ENCODE measurements around the gene CLEC19A.
"Not testable (repeated sequence)": the region's sequence is repeated elsewhere in the genome, so short reads cannot be mapped to it uniquely, and the experiment has no call there.

The CLEC19A gene

DNA sequence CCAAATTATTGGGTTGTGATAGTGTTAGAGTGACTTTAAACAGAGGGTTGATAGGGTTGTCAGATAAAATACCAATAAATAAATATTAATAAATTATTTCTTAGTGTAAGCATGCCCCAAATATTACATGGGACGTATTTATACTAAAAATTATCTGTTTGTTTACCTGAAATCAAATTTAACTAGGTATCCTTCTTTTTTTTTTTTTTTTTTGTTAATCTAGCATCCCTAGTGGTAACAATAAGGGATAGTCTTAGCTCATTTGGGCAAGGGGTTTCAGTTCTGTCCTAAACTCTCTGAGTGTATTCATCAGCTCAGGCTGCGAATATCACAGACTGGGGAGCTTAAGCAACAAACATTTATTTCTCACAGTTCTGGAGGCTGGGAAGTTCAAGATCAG is 1.3 kb downstream of the CLEC19A start:
- DNase-seq (ENCODE audit: low read depth) = no peak

DNA sequence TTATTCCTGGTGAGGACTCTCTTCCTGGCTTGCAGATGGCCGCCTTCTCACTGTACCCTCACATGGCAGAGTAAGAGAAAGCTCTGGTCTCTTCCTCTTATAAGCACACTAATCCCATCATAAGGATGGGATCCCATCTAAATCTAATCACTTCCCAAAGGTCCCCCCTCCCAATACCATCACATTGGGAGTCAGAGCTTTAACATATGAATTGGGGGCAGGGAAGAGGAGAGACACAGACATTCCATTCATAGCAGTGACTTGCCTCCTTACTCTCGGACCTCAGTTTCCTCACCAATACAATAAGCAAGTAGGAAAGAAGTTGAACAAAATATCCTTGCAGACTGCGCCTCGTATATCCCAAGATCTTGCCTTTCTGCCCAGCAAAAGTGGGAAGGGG is 1.7 kb downstream of the CLEC19A start:
- DNase-seq (ENCODE audit: low read depth) = no peak

DNA sequence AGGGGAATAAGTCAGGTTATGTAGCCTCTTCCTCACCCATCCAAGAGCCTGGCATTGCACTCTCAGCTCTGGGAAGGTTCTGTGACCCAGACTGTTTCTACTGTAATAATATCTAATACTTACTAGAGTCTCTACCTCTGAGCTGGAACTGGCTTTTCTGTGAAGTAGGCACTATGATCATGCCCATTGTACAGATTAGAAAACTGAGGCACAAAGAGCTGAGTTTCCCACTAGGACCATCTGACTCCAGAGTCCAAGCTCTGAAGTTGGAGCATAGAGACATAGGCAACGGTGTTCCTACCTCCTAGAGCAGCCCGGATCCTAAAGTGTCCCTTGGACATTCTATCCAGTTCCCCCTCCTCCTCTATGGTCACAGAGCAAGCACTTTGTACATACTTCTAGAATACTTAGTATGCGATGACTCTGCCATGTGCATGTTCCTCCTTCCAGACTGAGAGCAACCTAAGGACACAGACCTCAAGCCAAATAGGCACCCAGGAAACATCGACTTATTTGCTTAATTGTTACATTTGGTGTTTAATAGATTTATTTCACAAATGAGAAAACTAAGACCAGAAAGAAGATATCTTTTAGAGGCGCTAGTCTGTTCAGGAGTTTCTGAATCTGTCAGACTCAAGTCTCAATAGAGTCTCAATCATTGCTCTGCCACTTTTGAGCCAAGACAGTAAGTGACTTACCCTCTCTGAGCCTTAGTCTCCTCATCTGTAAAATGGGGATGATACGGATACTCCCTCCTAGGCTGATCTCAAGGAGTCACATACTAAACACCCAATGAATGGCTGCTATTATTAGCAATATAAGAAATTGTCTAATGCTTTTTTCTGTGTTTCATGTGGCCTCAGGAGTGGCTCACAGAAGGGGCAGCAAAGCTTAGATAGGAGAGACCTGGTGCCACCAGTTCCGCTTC is 3.6 kb downstream of the CLEC19A start:
- no peak for DNase-seq (ENCODE audit: low read depth)

DNA sequence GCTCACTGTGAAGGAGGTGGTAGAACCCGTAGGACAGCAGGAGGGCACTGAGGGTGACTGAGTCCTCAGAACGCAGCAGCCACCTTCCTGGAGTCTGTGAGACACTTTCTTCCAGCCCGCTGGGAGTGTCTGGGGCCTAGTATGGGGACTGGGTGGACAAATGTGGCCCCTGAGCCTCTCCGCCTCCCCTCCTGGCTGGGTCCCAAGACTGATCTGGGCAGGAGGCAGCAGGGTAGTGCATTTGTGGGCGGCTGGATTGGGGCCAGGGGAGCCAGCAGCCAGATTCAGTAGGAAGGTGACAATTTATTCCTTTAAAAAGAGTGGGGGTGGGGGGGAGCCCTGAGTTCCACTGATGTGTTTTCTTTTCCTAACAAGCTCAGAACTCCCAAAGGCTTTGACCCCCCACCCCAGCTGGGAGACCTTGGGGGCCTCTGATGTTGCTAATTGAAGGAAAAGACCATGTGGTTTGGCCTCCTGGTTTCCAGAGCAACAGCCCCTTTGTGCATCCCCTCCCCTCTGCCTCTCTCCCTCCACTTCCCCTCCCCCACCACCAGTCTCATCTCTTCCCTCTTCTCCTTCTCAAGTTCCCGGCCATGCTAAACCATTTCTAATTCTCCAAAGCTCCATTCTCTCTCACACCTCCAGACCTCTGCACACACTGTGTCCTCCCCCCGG is 4.4 kb downstream of the CLEC19A start:
- DNase-seq (ENCODE audit: low read depth) = no peak

DNA sequence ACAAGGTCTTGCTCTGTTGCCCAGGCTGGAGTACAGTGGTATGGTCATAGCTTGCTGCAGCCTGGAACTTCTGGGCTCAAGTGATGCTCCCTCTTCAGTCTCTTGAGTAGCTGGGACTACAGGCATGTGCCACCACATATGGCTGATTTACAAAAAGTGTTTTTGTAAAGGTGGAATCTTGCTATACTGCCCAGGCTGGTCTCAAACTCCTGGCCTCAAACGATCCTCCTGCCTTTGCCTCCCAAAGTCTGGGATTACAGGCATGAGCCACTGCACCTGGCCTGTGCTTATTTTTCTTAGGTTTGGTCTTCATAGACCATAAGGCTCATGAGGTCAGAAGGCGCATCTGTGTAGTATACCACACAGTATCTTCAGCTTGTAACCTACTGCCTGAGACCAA is 5.3 kb downstream of the CLEC19A start:
- no peak for DNase-seq (ENCODE audit: low read depth)

DNA sequence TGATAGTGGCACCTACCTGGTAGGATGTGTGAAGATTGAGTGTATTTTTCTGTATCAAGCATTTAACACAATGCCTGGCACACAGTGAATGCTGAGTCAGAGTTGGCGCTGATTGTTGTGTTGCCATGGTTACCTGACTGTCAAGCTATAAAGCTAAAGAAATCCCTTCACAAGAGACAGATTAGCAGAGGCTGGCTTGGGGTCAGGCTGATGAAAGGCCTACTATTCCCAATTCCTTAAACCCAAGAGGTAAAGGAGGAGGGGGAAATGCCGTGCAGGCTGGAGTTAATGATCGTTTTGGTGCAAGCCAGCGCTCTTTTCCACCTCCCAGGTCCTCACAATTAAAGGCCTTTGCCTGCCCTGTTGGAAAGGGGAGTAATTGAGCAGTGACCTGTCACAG is 5.9 kb downstream of the CLEC19A start:
- DNase-seq (ENCODE audit: low read depth) = no peak

DNA sequence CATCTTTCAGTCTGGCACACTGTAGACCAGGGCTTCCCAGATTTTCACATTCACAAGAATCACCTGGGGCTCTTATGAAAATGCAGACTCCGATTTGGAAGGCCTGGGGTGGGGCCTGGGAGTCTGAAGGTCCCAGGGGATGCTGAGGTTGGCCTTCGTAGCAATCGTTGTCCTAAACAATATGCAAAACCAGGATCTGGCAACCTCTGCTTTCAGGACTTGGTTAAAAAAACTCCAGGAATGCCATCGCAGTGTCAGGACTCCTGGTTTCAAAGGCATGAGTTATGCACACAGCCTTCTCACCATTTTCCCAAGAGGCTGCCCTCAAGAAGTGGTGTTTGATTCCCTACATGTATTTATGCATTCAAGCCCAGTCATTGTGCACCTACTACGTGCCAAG is 6.7 kb downstream of the CLEC19A start:
- no peak for DNase-seq (ENCODE audit: low read depth)

DNA sequence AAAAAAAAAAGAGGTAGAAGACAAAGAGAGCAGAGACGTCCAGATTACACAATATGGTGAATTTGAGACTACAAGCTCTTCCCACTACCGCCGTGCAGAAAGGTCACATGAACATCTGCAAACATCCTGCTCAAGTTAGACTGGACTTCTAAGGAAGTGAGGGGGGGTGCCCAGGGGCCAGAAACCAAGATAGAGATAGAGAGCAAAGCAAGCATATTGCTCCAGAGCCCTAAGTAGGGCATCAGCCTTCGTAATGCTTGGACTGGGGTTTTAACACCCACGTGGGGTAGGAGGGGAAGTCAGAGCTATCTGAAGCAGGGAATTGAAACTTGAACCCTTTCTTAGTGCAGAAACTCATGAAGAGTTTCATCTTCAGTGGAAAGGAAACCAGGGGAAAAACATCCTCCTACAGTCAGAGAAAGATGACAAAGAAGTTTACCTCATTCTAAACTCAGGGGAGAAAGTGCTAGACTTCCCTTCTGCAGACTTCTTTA is 8.7 kb downstream of the CLEC19A start:
- DNase-seq (ENCODE audit: low read depth) = peak; percentile 6

DNA sequence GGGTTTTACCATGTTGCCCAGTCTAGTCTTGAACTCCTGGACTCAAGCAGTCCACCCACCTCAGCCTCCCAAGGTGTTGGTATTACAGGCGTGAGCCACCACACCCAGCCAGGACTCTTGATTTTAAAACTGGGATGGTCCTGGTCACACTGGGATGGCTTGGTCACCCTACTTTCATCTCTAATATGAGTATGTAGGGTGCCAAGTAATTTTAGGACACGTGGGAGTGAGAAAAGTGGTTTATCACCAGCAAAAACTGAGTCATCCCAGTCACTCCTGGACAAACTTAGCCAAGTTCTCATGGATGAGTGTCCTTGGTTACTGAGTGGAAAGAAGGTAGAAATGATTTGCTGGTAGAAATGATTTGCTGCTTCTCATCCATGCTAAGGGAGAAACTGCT is 9.9 kb downstream of the CLEC19A start:
- no peak for DNase-seq (ENCODE audit: low read depth)

DNA sequence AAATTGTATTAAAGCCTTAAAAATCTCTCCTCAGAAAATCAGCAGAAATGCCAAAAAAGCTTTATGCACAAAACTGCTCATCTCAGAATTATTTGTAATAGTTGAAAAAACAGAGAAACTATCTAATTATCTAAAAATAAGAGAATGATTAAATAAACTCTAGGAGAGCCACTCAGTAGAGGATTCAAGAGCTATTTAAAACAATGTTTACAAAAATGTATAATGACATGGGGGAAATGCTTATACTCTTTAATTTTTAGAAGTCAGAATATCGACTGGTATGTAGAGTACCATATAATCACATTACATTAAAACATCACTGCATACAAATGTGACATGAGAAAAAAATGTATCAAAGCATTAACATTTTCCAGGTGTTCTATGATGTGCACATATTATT is 11.9 kb downstream of the CLEC19A start:
- no peak for DNase-seq (ENCODE audit: low read depth)

DNA sequence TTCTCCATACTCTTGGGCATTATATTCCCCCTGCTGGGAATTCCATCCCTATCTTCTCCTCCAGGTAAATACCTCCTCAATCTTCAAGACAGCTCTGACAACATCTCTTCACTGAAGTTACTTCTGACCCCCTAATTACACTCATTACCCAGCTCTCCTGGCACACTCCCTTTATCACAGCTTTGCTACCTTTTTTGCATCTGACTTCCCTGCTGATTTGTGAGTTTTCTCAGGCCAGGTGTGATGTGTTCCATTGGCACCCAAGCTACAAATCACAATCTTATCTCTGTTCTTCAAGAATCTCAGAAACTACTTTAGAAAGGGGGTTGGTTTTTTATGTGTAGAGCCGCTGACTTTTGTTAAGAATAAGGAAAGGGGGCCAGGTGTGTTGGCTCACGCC is 14.0 kb downstream of the CLEC19A start:
- DNase-seq (ENCODE audit: low read depth) = no peak

DNA sequence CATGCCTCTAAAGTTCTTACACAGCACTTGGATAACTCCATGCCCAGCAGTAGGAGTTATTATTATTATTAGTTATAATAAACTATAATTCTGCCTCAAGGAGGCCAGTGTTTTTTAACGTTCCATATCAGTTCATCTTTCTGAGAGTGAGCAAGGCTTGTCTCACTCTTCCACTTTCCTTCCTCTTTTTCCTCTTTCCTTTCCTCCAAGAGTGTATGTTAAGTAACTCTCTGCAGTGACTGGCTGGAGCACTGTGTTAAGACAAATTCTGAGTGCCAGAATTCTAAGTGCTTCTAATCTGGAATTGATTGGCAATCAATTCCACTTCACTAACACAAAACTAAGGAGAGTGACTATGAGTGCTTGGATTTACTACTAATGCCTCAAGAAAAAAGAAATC is 16.4 kb downstream of the CLEC19A start:
- no peak for DNase-seq (ENCODE audit: low read depth)

DNA sequence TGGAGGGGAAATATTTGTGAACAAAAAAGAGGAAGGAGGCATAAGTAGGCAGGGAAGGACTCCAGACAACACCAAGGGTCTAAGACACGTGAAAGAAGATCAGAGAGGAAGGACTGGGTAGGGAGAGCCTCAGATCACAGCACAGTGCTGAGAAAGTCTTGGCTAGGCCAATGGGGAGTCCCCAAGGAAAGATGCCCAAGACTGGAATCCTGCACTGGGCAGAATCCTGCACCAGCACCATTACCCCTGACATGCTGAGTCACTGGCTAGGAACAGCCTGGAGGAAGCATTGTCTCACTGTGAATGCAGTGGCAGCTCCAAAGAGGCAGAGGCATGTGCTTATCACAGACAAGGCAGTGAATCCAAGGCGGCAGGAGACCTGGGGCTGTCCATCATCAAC is 19.2 kb downstream of the CLEC19A start:
- DNase-seq (ENCODE audit: low read depth) = no peak

DNA sequence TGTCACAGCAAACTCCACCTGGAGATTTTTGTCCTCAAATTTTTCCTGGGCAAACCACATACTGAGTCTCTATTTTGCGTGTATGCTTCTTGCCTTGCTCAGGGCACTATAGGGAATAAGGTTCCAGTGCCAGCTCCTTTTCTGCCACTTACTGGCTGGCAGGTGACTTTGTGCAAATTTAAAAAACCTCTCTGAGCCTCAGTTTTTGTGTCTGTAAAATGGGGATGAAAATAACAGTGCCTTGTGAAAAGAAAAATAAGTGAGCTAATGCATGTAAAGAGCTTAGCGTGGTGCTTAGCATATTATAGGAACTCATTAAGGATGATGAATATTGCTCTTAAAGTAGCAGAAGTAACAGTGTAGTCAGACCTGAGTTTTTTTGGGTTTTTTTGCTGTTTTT is 19.9 kb downstream of the CLEC19A start:
- DNase-seq (ENCODE audit: low read depth) = no peak

DNA sequence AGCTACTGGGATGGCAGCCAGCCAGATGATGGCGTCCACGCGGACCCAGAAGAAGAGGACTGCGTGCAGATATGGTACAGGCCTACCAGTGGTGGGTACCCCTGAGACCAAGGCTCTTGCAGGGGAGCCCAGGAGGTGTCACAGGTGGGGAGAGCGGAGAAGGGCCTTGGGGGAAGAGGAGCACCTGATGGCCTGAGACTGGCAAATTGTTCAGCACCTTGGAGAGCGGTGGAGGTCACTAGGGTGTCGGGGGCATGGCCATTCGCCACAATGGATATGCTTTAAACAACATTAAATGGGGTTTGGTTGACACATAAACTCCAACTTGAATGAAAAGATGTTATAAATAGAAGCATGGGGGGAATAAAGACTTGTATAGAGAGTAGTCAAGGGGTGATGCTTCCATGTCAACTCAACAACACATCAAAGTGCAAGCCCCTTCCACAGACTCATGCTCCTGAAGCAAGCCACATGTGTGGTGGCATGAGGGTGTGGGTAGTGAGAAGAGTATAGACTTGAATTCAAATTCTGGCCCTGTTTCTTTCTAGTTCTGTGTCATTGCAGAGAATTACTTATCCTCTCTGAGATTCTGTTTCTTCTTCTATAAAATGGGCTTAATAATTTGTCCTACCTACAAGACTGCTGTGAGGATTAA is 22.2 kb downstream of the CLEC19A start:
- DNase-seq (ENCODE audit: low read depth) = no peak

DNA sequence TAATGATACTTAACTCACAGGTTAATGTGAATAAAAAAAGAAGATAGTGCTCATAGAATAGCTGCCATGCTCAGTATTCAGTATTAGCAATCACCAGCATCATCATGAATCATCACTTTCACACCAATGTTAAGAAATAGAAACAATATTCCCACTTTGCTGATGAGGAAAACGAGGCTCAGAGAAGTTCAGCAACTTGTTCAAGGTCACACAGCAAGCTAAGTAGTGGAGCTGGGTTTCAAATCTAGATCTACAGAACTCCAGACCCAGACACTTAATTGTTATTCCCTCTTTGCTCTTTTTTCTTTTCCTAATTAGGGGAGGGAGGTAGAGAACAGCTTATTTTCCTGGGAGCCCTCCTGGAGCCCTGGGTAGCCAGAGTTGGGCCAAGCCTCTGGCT is 22.9 kb downstream of the CLEC19A start:
- DNase-seq (ENCODE audit: low read depth) = no peak

DNA sequence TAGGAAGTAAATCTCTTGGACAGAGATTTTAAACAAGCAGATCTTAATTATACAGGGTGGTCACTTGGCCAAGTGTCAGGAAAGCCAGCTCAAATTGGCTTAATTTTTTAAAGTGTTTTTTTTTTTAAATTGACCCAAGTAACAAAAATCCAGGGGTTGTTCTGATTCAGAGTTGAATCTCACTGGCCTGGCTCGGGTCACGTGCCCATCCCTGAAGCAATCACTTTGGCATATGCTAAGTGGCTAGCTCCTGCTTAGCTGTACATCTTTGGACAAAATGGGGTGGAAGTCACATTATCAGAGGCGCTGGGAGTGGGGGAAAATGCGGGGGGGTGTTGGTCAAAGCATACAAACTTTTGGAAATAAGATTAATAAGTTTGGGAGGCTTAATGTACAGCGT is 23.6 kb downstream of the CLEC19A start:
- DNase-seq (ENCODE audit: low read depth) = no peak

DNA sequence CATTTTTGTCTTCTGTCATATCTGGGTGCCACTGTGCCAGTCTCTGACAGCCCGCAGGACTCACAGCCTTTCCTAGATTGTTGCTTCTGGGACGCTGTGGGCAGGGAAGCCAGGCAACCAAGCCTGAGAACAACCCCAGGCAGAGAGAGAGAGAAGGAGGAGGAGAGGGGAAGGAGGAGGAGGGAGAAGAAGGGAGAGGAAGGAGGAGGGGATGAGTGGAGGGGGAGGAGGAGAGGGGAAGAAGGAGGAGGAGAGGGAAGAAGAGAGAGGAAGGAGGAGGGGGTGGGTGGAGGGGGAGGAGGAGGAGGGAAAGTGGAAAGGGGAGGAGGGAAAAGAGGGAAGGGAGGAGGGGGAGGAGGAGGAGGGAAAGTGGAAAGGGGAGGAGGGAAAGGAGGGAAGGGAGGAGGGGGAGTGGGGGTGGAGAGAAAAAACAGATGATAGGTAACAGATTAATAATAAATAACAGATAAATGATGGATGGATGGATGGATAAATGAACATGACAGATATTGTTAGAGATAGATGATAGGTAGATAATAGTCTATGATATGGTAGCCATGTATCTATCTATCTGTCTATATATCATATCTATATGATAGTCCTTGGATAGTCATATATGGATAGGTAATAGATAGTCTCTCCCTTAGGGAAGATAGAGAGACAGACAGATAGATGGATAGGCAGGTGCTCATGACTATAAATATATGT is 29.3 kb downstream of the CLEC19A start:
- DNase-seq (ENCODE audit: low read depth) = no peak

DNA sequence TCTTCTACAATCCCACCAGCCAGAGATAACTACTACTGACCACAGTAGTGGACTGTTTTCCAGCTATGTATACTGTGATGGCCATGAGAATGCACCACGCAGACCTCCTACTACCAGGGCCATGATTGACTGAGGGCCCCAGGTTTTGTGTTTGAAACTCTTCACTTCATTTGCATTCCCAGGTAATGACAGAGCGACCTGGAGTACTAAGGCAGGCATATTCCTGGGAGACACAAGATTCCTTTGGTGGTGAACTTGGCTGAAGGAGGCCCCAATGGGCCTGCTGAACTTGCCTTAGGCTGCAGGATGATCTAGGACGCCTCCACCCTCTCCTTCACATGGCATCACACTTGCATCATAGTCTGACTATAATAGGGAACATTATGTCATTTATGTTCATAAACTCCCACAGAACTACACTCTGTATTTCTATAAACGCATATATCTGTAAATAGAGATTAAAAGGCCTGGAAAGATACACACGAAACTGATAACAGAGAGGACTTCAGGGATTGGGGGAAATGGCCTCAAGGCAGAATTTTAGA is 30.4 kb downstream of the CLEC19A start:
- DNase-seq (ENCODE audit: low read depth) = no peak

DNA sequence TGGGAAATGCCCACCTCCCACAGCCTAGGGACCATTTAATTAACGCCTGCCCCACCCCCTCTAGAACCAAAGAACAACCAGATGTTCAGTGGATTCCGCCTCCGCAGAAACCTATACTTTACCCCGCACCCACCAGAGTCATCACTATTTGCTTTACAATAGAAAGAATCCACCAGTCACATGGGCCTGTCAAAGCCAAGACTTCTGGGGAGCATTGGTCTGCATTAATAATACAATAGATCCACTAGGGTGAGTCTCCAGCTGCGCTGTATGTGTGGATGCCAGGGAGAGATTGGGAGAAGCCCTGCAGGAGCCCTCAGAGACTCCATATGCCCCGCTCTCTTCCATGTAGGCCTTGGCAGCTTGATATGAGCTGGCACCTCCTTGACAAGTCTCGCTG is 31.3 kb downstream of the CLEC19A start:
- no peak for DNase-seq (ENCODE audit: low read depth)

DNA sequence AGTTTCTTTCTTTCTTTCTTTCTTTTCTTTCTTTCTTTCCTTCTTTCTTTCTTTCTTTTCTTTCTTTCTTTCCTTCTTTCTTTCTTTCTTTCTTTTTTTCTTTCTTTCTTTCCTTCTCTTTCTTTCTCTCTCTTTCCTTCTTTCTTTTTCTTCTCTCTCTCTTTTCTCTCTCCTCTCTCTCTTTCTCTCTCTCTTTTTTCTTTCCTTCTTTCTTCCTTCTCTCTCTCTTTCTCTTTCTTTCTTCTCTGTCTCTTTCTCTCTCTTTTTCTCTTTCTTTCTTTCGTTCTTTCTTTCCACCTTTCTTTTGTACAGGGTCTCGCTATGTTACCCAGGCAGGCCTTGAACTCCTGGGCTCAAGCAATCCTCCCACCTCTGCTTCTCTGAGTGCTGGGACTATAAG is 35.7 kb downstream of the CLEC19A start:
- DNase-seq (ENCODE audit: low read depth) = not testable (repeated sequence)

DNA sequence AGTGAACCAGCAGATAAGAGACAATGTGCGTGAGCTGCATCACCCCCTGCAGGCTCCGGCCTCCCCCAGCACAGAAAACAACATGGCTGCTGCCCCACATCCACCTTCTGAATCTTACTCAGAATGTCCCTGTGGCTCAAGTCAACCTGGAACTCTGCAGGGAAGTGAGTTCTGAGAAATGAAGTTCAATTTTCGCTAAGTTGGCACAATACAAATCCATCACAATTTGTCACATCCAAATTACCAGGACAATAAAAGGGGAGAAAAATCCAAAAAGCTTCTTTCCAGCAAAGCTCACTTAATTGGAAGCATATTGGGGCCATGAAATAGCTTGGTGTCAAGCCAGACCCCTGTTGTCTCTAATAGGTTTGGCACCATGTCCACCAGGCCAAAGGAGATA is 38.1 kb downstream of the CLEC19A start:
- DNase-seq (ENCODE audit: low read depth) = peak; percentile 13
